Measurements from ENCODE around the gene DPYD. TPM values are rescaled to one million over a fixed set of nuclear protein-coding genes. Genes with fewer than 3 reads are reported as not detected.

DPYD gene
- total and polyA plus RNA-seq, 10 of the 15 experiments (the other 5 are each of a cell fraction or from before 2014, with no cell fraction given) = 5.7 to 23.8 (median 10.2) TPM

GRCh38 chr1:97196825-97197516 is 723.9 kb downstream of the DPYD start:
- TF ChIP-seq, protein P1, sequence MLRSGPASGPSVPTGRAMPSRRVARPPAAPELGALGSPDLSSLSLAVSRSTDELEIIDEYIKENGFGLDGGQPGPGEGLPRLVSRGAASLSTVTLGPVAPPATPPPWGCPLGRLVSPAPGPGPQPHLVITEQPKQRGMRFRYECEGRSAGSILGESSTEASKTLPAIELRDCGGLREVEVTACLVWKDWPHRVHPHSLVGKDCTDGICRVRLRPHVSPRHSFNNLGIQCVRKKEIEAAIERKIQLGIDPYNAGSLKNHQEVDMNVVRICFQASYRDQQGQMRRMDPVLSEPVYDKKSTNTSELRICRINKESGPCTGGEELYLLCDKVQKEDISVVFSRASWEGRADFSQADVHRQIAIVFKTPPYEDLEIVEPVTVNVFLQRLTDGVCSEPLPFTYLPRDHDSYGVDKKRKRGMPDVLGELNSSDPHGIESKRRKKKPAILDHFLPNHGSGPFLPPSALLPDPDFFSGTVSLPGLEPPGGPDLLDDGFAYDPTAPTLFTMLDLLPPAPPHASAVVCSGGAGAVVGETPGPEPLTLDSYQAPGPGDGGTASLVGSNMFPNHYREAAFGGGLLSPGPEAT (IDR thresholded peaks at IDR 0.05; ENCODE audit: low read depth) = peak; percentile 20; the same call in 1 of the 2 replicates
- no peak for TF ChIP-seq RBBP5 (conservative IDR thresholded peaks at IDR 0.05)
- no peak for TF ChIP-seq HDAC2 (IDR thresholded peaks at IDR 0.05)
- no peak for TF ChIP-seq KDM1A (IDR thresholded peaks at IDR 0.05; ENCODE audit: borderline replicate concordance)
- 0 out of 2 replicates have a peak, but pooled peaks have one; percentile 17 for TF ChIP-seq JUNB (IDR thresholded peaks at IDR 0.05)
- no peak for TF ChIP-seq ATF7 (IDR thresholded peaks at IDR 0.05; ENCODE audit: low read depth)
- no peak for TF ChIP-seq IKZF1 (conservative IDR thresholded peaks at IDR 0.05)
- 0 out of 2 replicates have a peak, but pooled peaks have one; percentile 12 for TF ChIP-seq RUNX3 (IDR thresholded peaks at IDR 0.05; ENCODE audit: low read length)
- TF ChIP-seq NR2C2 (IDR thresholded peaks at IDR 0.05; ENCODE audit: borderline replicate concordance, control insufficient read depth, insufficient read length, low read depth) = no peak
- TF ChIP-seq MEF2B (IDR thresholded peaks at IDR 0.05; ENCODE audit: partially characterized antibody, poor library complexity, severe bottlenecking) = peak; percentile 32
- no peak for TF ChIP-seq ATF3 (IDR thresholded peaks at IDR 0.05; ENCODE audit: borderline replicate concordance, extremely low read depth, low read depth, low read length)
- TF ChIP-seq RB1 (IDR thresholded peaks at IDR 0.05; ENCODE audit: borderline replicate concordance) = no peak
- no peak for TF ChIP-seq RAD51 (IDR thresholded peaks at IDR 0.05)
- TF ChIP-seq RELA (IDR thresholded peaks at IDR 0.05; ENCODE audit: borderline replicate concordance, partially characterized antibody) = no peak
- Histone ChIP-seq H4K20me1 (ENCODE audit: control insufficient read depth, insufficient read depth) (no peaks in the 10 kb centered on the region), H3K4me2 (ENCODE audit: control insufficient read depth, insufficient read depth) (no peak overlapping the region), H3K27ac (ENCODE audit: control insufficient read depth, insufficient read depth) (no peak overlapping the region), H3K9ac (ENCODE audit: control insufficient read depth, insufficient read depth, low read length) (no peak overlapping the region), H3K79me2 (ENCODE audit: control insufficient read depth, insufficient read depth, low read length) (no peaks in the 10 kb centered on the region), H3K9me3 (replicated peaks; ENCODE audit: control insufficient read depth, insufficient read depth, low read length) (no peaks in the 10 kb centered on the region), H3K4me3 (no peak overlapping the region), H2AFZ (ENCODE audit: control insufficient read depth, low read depth, low read length) (no peak overlapping the region), H3K36me3 (ENCODE audit: control insufficient read depth in 2 of 2, insufficient read depth in 2 of 2, low read length in 1 of 2) (no peaks in the 10 kb centered on the region), H3K27me3 (replicated peaks in 1 of 2; ENCODE audit: control insufficient read depth in 2 of 2, insufficient read depth in 2 of 2, low read length in 1 of 2) (no peaks in the 10 kb centered on the region), H3K4me1 (ENCODE audit: control insufficient read depth, insufficient read depth, low read length) (peaks cover 2% of the 10 kb centered on the region; the same call in 1 of the 2 replicates)
- no TSS peak for BruUV-seq (replicated peaks)
- intact Hi-C loops (cut with micrococcal nuclease; ENCODE audit: unreplicated experiment) (no loop called here), in situ Hi-C loops (cut with MboI) (no loop called here)
- 5% methylated on average over 1 of the region's 1 CpG for WGBS (ENCODE audit: insufficient coverage, insufficient replicate concordance, low lambda C conversion rate, missing lambda C conversion rate)
- SMC1A ChIA-PET (ENCODE audit: uncharacterized antibody, unreplicated experiment) = interaction anchor here (1.1 kb wide), 1 partner anchor 30 kb away, joined by 3 read pairs; no protein-coding TSS in a partner anchor
- FAIRE-seq (no peak), ATAC-seq (peak; percentile 66), DNase-seq (ENCODE audit: low read depth, low spot score) (no peak)
- POLR2A ChIA-PET = no interaction called here
- CTCF ChIA-PET = no interaction called here
- RAD21 ChIA-PET (ENCODE audit: unreplicated experiment) = interaction anchor here (0.6 kb wide), 1 partner anchor 265 kb away, joined by 3 read pairs; no protein-coding TSS in a partner anchor

Measured in GM12878 (cell line).